ENCODE results near the gene ASIC1. TPM values are rescaled to one million over a fixed set of nuclear protein-coding genes. Genes with fewer than 3 reads are reported as not detected.

Gene ASIC1
- total RNA-seq, 1 donor from 2014 or later: 8.1 TPM

DNA sequence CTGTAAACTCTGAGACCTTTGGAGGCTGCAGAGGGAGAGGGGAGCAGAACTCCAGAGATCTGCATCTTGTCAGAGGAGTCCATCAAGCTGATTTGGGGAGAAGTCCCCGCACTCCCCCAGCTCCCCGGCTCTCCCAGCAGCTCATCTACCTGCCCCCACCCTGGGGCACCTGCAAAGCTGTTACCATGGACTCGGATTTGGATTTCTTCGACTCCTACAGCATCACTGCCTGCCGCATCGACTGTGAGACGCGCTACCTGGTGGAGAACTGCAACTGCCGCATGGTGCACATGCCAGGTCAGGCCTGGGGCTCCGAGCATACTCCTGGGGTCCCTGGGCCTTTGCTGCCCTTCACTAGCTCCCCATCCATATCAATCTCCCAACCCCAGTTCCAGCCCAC lies 20.9 kb downstream of the ASIC1 start:
- no peaks in the 10 kb centered on the region for H3K79me2 ChIP-seq (ENCODE audit: insufficient read depth, low read length)
- FAIRE-seq: no peak
- H3K4me1 ChIP-seq (ENCODE audit: insufficient read depth, low read length): peaks cover 7% of the 10 kb centered on the region
- H3K36me3 ChIP-seq (ENCODE audit: insufficient read depth, low read length): no peaks in the 10 kb centered on the region
- no peaks in the 10 kb centered on the region for H3K27me3 ChIP-seq (ENCODE audit: insufficient read depth, low read length)
- DNase-seq (ENCODE audit: low read depth): no peak
- no peaks in the 10 kb centered on the region for H3K36me3 Mint-ChIP-seq (ENCODE audit: low read depth, unreplicated experiment)
- no peak overlapping the region for H3K27ac ChIP-seq (ENCODE audit: low read depth, low read length)
- peaks cover 18% of the 10 kb centered on the region for H3K27me3 Mint-ChIP-seq (ENCODE audit: low read depth, unreplicated experiment)
- H3K4me3 ChIP-seq (ENCODE audit: insufficient read depth, low read depth, low read length): no peak overlapping the region
- H3K4me3 Mint-ChIP-seq (ENCODE audit: unreplicated experiment): no peak overlapping the region
- H3K9ac ChIP-seq (ENCODE audit: low read length): no peak overlapping the region
- TF ChIP-seq EZH2 (IDR thresholded peaks at IDR 0.05; ENCODE audit: insufficient read depth, low read length) (no peak), CTCF (IDR thresholded peaks at IDR 0.05; ENCODE audit: insufficient read depth, low read depth, low read length) (no peak)
- no peak overlapping the region for H3K4me2 ChIP-seq (ENCODE audit: low read length)
- H3K9me3 ChIP-seq (ENCODE audit: insufficient read depth, low read depth, low read length): no peaks in the 10 kb centered on the region
- H4K20me1 ChIP-seq (ENCODE audit: insufficient read depth, low read length): no peaks in the 10 kb centered on the region
- H3K4me1 Mint-ChIP-seq (ENCODE audit: low read depth, unreplicated experiment): peaks cover 6% of the 10 kb centered on the region
- H2AFZ ChIP-seq (ENCODE audit: low read depth, low read length): no peak overlapping the region
- no peak overlapping the region for H3K27ac Mint-ChIP-seq (ENCODE audit: unreplicated experiment)
- H3K9me3 Mint-ChIP-seq (ENCODE audit: unreplicated experiment): peaks cover 2% of the 10 kb centered on the region

- H2AFZ ChIP-seq (ENCODE audit: low read depth, low read length): no peak overlapping the region
- no peak overlapping the region for H3K27ac ChIP-seq (ENCODE audit: low read depth, low read length)
- H3K27me3 ChIP-seq (ENCODE audit: insufficient read depth, low read length): no peaks in the 10 kb centered on the region
- H3K79me2 ChIP-seq (ENCODE audit: insufficient read depth, low read length): peaks cover 8% of the 10 kb centered on the region
- no peak overlapping the region for H3K4me2 ChIP-seq (ENCODE audit: low read length)
- no peaks in the 10 kb centered on the region for H4K20me1 ChIP-seq (ENCODE audit: insufficient read depth, low read length)
- H3K4me1 ChIP-seq (ENCODE audit: insufficient read depth, low read length): peaks cover 11% of the 10 kb centered on the region
- no peak overlapping the region for H3K27ac Mint-ChIP-seq (ENCODE audit: unreplicated experiment)
- H3K4me3 ChIP-seq (ENCODE audit: insufficient read depth, low read depth, low read length): no peak overlapping the region
- H3K4me1 Mint-ChIP-seq (ENCODE audit: low read depth, unreplicated experiment): peaks cover 11% of the 10 kb centered on the region
- TF ChIP-seq CTCF (IDR thresholded peaks at IDR 0.05; ENCODE audit: insufficient read depth, low read depth, low read length) (no peak), EZH2 (IDR thresholded peaks at IDR 0.05; ENCODE audit: insufficient read depth, low read length) (no peak)
- H3K4me3 Mint-ChIP-seq (ENCODE audit: unreplicated experiment): no peak overlapping the region
- H3K9me3 Mint-ChIP-seq (ENCODE audit: unreplicated experiment): peaks cover 2% of the 10 kb centered on the region
- no peaks in the 10 kb centered on the region for H3K36me3 Mint-ChIP-seq (ENCODE audit: low read depth, unreplicated experiment)
- no peaks in the 10 kb centered on the region for H3K9me3 ChIP-seq (ENCODE audit: insufficient read depth, low read depth, low read length)
- DNase-seq (ENCODE audit: low read depth): no peak
- FAIRE-seq: no peak
- H3K9ac ChIP-seq (ENCODE audit: low read length): no peak overlapping the region
- H3K36me3 ChIP-seq (ENCODE audit: insufficient read depth, low read length): no peaks in the 10 kb centered on the region
- H3K27me3 Mint-ChIP-seq (ENCODE audit: low read depth, unreplicated experiment): peaks cover 18% of the 10 kb centered on the region
These were observed 22.4 kb downstream of the ASIC1 start for GRCh38 chr12:50079771-50080170.

- TF ChIP-seq EZH2 (IDR thresholded peaks at IDR 0.05; ENCODE audit: insufficient read depth, low read length): no peak
- TF ChIP-seq CTCF (IDR thresholded peaks at IDR 0.05; ENCODE audit: insufficient read depth, low read depth, low read length): no peak
- Histone ChIP-seq H3K27me3 (ENCODE audit: insufficient read depth, low read length) (no peaks in the 10 kb centered on the region), H3K9me3 (ENCODE audit: insufficient read depth, low read depth, low read length) (no peaks in the 10 kb centered on the region), H3K4me3 (ENCODE audit: insufficient read depth, low read depth, low read length) (no peak overlapping the region), H2AFZ (ENCODE audit: low read depth, low read length) (no peak overlapping the region), H3K4me1 (ENCODE audit: insufficient read depth, low read length) (peaks cover 12% of the 10 kb centered on the region), H3K79me2 (ENCODE audit: insufficient read depth, low read length) (peaks cover 18% of the 10 kb centered on the region), H3K36me3 (ENCODE audit: insufficient read depth, low read length) (no peaks in the 10 kb centered on the region), H3K4me2 (ENCODE audit: low read length) (no peak overlapping the region), H3K9ac (ENCODE audit: low read length) (no peak overlapping the region), H3K27ac (ENCODE audit: low read depth, low read length) (no peak overlapping the region), H4K20me1 (ENCODE audit: insufficient read depth, low read length) (peaks cover 7% of the 10 kb centered on the region)
- no peak overlapping the region for H3K4me3 Mint-ChIP-seq (ENCODE audit: unreplicated experiment)
- H3K9me3 Mint-ChIP-seq (ENCODE audit: unreplicated experiment): peaks cover 2% of the 10 kb centered on the region
- H3K36me3 Mint-ChIP-seq (ENCODE audit: low read depth, unreplicated experiment): no peaks in the 10 kb centered on the region
- H3K4me1 Mint-ChIP-seq (ENCODE audit: low read depth, unreplicated experiment): peaks cover 10% of the 10 kb centered on the region
- DNase-seq (ENCODE audit: low read depth): no peak
- H3K27me3 Mint-ChIP-seq (ENCODE audit: low read depth, unreplicated experiment): peaks cover 18% of the 10 kb centered on the region
- H3K27ac Mint-ChIP-seq (ENCODE audit: unreplicated experiment): no peak overlapping the region
- no peak for FAIRE-seq
These were observed 23.9 kb downstream of the ASIC1 start for GRCh38 chr12:50081096-50081808.
